HG02840 (cell line): Measurements from ENCODE around the gene HOXB7.

Experiments
- ATAC-seq: cut with Tn5 transposase; IDR thresholded peaks from one replicate; pipeline ENCODE4 v1.9.1; 2021; ENCODE audit warnings: mild to moderate bottlenecking, moderate library complexity, moderate number of reproducible peaks; ENCODE audit not compliant: unreplicated experiment, low FRiP score

The HOXB7 gene

DNA sequence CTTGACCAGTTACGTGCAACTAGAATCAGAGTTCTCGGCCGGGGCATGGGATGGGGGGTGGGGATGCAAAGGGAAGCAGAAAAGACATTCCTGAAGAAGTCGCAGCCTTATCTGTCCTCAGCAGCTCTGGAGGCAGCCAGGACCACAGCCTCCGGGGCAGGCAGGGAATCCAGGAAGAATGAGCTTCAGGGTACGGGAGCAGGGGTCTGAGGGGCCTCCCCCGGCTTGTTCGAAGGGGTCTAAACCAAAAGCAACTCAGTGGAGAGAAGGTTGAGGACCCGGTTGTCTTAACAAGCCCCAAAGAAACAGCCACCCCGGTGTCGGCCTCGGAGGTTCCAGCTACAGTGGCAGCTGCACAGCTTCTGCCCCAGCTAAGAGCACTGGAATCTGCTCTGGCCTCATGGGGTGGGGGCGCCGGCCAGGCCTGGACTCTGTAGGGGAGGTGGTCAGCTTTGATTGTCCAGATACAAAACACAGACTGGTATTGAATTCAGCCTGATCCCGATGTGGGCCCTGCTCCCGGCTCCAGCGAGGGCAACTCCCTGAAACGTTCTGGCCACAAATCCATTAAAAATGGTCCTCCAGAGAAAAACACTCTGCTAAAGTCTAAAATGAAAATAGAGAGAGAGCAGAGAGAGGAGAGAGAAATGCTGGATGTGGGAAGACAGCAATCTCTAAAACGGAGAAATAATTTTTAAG is 40.3 kb downstream of the HOXB7 start:
- no peak for ATAC-seq

DNA sequence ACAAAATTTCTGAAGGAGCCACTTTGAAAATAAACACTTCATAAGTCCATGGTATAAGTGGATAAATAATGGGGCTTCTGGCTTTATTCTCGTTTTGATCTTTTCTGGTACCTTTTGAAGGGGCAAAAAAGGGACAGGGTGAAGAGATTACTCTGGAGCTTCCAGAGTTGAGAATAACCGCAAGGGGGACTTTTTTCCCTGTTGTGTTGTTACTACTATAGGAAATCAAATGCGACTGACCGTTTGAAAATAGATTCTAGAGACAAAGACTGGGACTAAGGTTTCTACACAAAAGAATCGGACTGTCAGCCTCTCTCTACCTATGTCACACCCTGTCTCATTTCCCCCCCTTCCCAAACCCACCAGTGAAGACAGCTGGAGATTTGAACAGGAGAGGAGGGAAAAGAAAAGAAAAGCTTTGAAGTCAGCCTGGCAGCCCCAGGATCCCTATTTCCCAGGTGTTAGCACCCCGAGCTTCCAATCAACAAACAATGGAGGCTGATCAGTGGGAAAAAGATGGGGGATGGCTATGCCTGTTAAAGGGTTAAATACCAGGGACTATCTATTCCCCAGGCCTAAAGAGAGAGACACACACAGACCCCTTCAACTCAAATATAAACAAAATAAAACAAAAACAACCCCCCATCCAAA is 41.0 kb downstream of the HOXB7 start:
- no peak for ATAC-seq

DNA sequence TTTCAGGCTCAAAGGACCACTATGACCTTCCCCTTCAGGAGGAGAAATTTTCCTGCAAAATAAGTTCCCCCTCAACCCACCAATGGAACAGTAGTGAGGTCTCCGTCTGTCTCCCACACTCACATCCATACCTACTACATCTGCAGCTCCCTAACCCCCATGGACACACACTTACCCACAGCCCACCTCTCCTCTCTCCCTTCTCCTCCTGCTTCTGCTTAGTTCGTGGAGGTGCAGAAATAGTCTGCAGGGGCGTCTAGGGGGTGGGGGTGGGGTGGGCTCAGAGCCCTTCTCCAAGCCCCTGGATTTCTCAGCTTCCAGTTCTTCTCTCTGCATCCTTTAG is 41.6 kb downstream of the HOXB7 start:
- ATAC-seq = no peak

DNA sequence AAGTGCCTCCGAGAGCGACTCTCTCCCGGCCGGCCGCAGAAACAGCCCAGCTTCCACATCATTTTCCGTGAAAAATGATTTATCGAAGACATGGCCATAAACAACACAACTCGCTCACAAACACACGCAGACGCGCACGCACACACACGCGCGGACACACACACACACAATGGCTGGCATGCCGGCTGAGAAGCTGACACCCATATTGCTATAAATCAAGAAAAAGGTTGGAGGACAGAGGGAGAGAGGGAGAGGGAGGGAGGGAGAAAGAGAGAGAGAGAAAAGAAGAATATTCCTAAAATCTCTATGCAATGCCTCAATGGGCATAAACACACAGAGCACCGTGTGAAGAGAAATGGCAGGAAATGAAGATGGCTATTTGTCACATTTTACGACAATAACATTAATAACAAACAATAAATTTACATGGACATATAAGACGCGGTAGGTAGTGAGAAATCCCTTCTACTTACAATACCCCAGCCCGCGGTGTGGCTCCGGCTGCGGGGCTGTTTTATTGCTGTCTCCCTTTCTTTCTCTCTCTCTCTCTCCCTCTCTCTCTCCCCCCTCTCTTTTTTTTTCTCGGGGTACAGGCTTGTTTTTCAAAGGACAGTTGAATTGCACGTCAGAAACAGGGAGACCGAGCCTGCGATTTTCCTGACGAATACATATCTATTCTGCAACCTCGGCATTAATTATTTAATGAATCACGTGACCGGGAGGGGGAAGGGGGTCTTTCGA is 42.1 kb downstream of the HOXB7 start:
- ATAC-seq = no peak

DNA sequence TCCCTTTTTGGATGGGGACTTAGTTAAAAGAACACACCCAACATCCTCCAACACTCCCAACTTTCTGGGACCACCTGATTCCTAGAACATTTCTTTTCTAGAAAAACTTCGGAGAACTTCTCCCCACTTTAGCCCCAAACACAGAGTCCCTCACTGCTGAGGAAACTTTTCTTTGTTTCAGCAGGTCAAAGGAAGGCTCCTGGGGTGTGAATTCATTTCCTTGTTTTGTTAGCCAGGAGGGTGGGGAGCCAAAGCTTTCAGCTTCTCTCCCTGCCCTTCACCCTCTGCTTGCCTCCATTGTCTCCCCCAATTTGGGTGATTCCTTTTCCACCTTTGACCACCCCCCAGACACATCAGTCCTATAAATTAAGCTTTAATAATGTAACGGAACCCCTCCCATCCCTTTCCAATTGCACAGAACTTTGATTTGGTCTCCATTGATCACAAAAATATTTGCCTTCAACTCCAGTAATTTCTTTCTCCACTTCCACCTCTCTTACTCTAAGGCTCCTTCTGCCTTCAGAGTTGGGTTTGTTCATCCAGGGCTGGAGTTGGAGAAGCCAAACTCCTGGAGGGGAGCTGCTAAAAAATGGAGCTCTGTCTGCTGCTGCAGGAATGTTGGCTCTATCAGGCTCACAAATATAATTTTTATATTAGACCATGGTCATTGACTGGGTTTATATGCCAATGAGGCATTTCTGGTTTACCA is 43.0 kb downstream of the HOXB7 start:
- no peak for ATAC-seq

DNA sequence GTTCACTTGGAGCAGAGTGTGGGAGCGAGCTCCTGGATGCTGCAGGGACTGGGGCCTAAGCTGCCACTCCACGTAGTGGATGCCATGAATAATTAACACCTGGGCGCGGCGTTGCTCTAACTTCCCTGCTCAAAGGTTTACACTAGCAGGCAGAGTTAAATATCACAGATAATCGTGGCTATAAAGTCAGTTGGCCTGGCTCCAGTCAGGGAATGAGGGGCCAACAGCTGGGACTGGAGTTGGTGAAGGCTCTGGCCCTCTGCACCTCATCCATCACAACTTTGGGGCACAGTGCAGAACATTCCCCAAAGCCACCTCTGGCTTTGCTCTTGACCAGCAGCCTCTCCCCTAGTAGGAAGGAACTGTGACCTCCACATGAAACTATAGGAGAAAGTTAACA is 43.6 kb downstream of the HOXB7 start:
- no peak for ATAC-seq

DNA sequence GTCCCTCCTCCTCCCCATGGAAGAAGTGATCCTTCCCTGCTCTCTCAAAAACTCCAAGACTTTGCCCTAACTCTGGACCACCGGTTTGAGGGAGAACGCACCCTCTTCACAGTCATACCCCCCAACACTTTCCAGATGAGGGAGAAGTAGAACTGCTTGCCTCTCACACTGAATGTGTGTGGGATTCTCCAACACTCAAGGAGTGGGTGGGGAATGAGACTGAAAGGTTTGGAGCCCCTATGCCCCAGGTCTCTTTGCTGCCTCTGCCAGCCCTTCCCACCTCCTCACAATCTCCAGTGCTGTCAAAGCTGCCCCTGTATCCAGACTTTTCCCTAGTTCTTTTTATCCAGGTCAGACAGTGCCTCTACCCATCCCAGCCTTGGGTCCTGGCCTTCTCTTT is 44.1 kb downstream of the HOXB7 start:
- ATAC-seq = no peak

DNA sequence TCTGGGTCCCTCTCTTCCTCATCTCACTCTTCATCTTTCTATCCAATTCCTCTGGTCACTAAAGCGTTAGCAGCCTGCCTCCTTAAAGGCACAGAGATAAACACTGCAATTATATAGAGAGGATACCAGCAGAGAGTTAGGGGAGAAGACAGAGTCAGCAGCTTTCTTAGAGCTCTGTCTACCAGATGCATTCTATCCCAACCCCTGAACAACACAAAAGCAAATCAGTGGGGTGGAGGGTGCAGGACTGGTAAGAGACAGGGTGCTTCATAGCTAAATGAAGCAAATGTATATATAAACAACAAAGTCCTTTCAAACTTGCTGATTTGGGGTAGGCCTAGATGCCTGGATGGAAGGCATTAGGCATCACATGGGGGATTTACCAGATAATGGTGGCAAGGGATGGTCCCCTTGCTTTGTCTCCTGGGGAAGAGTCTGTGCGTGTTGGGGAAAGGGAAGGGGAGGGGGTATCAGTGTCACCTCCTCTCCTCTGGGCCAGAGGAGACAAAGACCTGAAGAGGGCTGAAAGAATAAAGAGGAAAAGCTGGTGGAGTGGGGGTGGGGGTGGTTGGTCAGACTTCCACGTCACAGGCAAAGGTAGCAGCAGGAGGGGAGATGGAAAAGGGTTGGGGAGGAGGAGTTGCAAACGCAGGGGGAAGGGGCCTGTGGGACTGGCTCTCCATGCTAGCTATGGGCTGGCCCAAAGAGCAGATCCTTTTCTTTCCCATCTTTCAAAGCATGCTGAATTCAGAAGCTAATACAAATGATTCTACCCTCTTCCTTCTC is 44.7 kb downstream of the HOXB7 start:
- ATAC-seq = no peak

DNA sequence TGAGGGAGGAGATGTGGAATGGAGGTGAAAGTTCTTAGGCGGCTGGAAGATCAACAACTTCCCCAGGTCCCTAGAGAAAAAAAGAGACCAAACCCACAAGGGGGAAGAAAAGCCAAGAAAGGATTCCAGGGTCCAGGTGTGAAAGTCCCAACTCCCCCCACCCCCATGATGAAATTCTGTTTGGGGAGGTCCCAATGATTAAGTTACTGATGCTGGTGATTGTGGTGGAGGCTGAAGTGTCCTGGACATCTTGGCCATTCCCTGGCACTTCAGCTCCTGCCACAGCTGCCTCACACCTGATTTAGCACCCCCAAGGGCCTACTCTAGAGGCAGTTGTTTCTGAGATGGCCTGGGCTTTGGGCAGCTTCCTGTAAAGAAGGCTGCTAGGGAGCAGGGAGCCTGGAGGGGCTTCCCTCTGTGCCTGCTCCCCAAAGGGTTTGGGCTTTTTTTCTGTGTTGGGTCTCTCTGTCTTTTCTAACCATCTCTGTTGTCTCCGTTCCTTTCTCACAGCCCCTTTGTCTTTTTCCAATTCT is 45.7 kb downstream of the HOXB7 start:
- ATAC-seq = no peak

DNA sequence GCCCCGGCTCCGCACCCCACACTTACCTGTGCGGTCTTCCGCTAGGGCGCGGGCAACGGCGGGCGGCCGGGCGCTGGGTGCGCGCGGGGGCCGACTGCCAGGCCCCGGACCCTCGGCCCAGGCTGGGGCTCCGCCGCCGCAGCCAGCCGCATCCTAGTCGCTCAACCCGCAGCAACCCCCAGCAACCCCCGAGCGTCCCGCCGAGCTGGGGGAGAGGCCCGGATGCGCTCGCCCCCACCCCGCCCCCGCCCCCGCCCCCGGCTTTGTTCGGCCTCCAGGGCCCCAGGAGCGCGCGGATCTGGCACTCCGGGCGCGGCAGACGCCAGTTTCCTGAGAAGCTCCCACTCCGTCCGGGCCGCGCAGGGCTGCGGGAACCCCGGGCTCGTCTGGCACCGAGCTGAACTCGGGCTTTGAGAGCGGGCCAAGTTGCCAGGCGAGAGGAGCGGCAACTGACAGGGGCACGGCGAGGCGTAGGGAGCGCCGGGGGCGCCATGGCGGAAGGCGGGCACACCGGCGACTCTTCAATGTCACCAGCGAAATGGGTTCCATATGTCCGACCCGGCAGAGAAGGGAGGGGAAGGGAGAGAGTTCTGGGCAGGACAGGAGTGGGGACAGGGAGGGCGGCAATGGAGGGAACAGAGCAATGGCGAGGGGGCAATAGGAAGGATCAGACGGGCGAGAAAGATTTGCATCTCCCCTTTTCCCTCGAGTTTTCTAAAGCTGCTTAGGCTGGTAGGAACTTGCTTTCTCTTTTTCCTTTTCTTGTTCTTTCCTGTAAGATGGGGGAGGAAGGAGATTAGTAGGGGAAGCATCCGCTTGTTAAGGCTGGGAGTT is 46.4 kb downstream of the HOXB7 start:
- no peak for ATAC-seq

DNA sequence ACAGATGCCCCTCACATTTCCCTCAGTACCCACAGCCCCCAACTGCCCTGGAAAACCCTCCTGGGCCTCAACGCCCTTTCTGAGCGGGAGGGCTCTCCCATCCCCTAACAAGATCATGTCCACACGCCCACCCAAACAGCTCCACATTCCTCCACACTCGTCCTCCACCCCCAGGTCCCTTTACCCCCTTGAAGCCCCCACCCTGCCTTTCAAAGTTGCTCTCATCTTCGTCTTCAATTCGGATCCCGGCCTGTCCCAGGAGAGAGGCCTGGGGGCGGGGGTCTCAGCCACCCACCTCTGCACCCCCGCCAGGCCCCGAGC is 47.0 kb downstream of the HOXB7 start:
- ATAC-seq = no peak

DNA sequence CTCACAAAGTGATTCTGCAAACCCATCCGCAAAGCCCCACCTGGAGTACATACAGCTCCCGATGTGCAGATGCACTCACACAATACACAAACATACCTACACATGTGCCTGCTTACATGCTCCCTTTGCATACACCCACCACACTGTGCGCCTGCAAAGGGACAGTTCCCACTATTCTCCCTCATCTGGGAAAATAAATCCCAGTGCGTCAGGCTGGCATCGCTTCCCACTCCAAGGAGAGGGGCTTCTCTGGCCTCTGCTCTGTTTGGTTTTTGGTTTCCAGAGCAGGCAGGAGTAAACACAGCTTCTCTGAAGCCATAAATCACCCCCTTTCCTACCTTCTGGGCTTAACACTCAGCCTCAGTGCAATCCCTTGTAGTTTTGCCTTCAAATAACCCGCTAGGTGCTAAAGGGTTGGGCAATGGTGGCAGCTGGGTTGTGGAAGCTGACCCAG is 47.4 kb downstream of the HOXB7 start:
- no peak for ATAC-seq

DNA sequence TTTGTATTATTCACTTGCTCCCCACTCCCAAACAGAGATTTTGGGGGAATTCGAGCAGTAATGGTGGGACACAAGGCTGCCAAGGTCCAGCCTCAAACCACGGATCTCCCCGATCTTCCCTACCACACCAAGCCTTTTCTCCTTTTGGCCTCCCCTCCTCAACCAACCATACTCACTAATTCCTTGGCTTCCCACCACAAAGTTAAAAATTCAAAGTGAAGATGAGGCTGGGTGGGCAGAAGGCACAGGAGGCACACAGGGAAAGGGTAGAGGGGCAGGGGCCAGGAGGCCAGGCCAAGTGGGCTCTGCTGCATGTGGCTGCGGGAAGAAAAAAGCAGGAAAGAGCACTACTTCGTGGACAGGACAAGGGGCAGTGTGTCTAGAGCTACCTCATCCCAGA is 47.9 kb downstream of the HOXB7 start:
- ATAC-seq = no peak

DNA sequence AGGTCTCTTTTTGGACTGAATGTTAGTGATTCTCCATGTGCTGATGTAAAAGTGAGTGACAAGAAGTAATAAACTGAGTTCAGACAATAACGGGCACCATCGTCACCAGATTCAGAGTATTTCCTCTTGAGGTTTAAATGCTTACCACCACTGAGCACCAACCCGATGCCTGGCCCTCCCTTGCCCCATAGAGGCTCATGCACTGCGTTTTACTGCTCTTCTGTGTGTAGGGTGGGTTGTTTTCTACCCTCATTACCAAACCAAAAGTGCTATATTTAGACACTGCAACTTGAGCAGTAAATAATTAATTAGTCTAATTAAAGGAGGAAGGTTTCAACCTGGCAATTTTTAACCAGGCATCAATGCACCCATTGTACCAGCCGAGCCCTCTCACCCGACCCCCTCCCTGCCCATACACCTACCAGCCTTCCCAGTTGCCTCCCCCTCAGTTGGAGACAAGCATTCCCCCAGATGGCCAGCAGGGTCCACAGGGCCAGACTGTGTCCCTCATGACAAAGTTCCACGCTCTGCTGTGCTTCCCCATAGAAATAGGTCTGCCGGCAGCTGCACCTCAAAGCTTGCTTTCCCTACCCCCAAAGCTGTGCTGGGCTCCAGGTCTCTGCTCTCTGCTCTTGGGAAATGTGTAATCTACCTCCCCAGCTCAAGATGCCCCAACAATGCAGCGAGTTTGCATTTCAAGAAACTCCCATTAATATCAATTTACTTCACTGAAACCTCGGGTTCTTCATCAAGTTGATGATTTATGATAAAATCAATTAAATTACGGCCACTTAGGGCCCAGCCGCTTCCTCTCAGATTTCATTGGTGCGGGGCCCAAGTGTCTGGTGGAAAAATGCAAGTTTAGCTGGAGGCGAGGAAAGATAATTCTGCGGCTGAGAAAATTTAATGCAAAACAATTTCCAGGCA is 48.7 kb downstream of the HOXB7 start:
- no peak for ATAC-seq

DNA sequence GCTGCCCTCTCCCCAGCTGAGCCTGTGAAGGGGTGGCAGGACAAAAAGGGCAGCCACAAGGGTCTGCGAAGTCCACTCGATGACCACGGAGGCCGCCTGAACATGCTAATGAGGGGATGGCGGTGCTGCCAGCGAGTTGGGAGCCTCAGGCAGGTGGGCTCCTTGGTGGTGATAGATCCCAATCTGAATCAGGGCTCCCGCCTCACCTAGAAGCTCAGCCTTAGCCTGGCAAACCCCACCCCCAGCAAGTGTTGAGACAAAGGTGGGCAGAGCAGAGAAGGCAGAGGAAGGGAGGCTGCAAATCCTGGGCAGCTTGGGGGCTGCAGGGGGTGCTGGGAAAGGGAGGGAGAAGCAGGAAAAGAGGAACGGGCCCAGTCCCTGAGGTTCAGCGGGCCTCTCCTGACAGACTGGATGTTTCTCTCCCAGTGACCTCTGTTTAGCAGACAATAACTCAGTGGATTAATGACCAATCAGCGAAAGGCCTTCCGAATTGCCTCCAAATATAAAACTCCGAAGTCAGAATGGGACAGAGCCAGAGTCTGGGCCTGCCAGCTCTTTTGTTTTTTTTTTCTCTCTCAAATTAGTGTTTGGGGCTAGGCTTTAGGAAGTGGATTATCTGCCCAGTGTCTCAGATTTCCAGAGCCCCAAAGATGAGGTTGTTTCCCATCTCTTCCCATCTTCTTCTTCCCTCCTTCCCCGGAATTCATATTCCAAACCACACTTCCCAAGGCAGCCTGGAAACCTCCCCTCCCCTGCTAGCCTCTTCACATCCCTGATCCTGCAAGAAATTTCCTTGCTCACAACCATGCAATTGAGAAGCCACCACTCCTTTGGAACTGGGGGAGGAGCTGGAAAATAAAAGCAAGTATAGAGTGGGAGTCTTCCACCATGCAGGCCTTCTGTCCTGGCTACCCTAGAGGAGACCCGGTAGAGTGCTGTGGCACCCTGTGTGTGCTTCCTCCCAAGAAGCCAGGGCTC is 50.7 kb downstream of the HOXB7 start:
- ATAC-seq = no peak

DNA sequence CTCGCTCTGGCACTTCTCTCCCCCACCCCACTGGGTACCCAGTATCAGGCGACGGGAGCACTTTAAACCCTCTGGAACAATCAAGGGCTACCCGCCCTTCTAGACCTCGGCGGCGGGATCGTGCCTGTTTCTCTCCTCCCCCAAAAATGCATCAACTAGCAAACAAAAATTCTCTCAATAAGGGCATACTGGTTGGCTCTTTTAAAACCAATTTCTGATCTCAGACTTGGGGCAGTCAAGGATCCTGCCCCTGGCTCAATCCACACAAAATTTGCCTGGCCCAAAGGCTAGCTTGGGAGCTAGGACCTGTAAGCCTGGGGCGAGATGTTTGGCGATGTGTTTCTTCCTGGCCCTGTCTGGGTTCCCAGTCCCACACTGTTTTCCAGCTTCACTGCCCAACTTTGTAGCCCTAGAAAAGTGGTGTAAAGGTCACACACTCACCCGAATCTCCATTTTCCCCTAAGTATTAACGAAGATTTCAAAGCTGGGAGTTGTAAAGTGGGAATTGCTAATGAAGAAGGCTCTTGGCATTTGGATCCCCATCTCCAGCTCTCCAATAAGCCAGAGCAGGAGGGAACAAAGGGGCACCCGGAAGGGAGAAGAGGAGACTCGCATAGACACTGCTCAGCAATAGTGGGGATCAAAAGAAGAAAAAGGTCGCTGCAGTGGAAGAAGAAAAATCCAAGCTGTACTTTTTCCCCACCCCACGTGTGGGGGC is 51.5 kb downstream of the HOXB7 start:
- ATAC-seq = no peak

DNA sequence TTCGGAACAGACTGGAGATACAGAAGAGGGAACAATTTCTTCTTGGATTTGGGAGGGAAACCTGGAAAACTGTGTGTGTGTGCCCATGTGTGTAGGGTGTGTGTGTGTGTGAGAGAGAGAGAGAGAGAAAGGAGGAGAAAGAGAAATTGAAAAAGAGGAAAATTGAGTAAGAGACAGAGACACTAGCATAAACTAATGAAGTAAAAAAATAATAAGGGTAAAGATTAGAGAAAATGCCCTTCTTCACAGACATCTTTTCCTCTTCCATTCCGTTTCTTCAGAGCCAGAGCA is 52.0 kb downstream of the HOXB7 start:
- ATAC-seq = no peak
